Loucy (cell line): ENCODE measurements around the gene PACSIN1.

Experiments used
- CTCF ChIP-seq: fragments of 200-600 bp; sonication (generic); conservative IDR thresholded peaks from 2 replicates; pipeline ENCODE4 v1.5.1; 2014; ENCODE audit warnings: mild to moderate bottlenecking, antibody characterized with exemption, low read length
- EZH2phosphoT487 ChIP-seq: fragments of 200-600 bp; IDR thresholded peaks from 2 replicates; pipeline ENCODE4 v1.6.1; 2018; ENCODE audit warnings: antibody characterized with exemption, mild to moderate bottlenecking, moderate library complexity, borderline replicate concordance

DNA sequence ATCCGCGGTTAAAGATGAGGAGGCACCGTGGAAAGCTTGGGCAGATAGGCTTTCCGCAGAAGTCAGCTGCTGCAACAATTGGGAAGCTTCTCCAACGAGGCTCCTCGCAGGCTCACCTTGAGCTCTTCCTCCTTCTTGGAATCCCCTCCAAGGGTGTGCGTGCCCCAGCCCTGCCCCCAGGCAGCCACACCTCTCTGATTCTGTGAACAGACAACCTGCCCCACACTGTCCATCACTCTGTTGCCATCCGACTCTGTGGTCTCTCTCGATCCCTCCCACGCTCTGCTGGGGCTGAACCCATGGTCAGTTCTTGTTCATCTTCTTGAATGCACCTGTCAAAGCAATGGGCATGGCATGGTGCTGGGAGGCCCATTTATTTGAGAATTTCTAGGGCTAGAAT is 31.5 kb downstream of the PACSIN1 start:
- TF ChIP-seq CTCF, result no peak
- no peak for TF ChIP-seq EZH2phosphoT487
